IPS DF 19.7 (cell line): ENCODE results near the gene SRI.

ENCODE experiments used
- DNase-seq: peaks from one replicate; pipeline ENCODE4 v3.0.0-alpha.2; 2013; ENCODE audit warnings: low read depth, low spot score

SRI gene

GRCh38 chr7:88224601-88225275 is 4.9 kb upstream of the SRI start:
- no peak for DNase-seq

- no peak for DNase-seq
Measured at GRCh38 chr7:88223265-88223664, 3.4 kb upstream of the SRI start.

- DNase-seq, result no peak
Measured at GRCh38 chr7:88218836-88219605, 817 bp downstream of the SRI start.

GRCh38 chr7:88218429-88218745 is 1.5 kb downstream of the SRI start:
- DNase-seq, result no peak

GRCh38 chr7:88217675-88218428 is 2.0 kb downstream of the SRI start:
- no peak for DNase-seq

- DNase-seq, result no peak
Measured at GRCh38 chr7:88216276-88216675, 3.6 kb downstream of the SRI start.

- no peak for DNase-seq
Measured at GRCh38 chr7:88215295-88215694, 4.5 kb downstream of the SRI start.

- no peak for DNase-seq
Measured at GRCh38 chr7:88214456-88214855, 5.4 kb downstream of the SRI start.

- DNase-seq, result no peak
Measured at GRCh38 chr7:88212918-88213317, 6.9 kb downstream of the SRI start.

- DNase-seq, result no peak
Measured at GRCh38 chr7:88208521-88208920, 11.3 kb downstream of the SRI start.

- no peak for DNase-seq
Measured at GRCh38 chr7:88206254-88206653, 13.6 kb downstream of the SRI start.

- DNase-seq, result no peak
Measured at GRCh38 chr7:88205179-88205578, 14.7 kb downstream of the SRI start.

GRCh38 chr7:88204525-88205110 is 15.2 kb downstream of the SRI start:
- DNase-seq, result no peak

- no peak for DNase-seq
Measured at GRCh38 chr7:88203401-88203800, 16.4 kb downstream of the SRI start.

GRCh38 chr7:88202799-88203198 is 17.0 kb downstream of the SRI start:
- DNase-seq, result no peak

- DNase-seq, result no peak
Measured at GRCh38 chr7:88202278-88202677, 17.6 kb downstream of the SRI start.

- no peak for DNase-seq
Measured at GRCh38 chr7:88201305-88201704, 18.5 kb downstream of the SRI start.

- no peak for DNase-seq
Measured at GRCh38 chr7:88200789-88201188, 19.0 kb downstream of the SRI start.

- DNase-seq, result no peak
Measured at GRCh38 chr7:88200261-88200660, 19.6 kb downstream of the SRI start.

- DNase-seq, result no peak
Measured at GRCh38 chr7:88191911-88192310, 27.9 kb downstream of the SRI start.

GRCh38 chr7:88185650-88186049 is 34.2 kb downstream of the SRI start:
- DNase-seq, result no peak

GRCh38 chr7:88184848-88185304 is 35.0 kb downstream of the SRI start:
- no peak for DNase-seq
